ENCODE data around the gene WFIKKN1.

WFIKKN1 gene

DNA sequence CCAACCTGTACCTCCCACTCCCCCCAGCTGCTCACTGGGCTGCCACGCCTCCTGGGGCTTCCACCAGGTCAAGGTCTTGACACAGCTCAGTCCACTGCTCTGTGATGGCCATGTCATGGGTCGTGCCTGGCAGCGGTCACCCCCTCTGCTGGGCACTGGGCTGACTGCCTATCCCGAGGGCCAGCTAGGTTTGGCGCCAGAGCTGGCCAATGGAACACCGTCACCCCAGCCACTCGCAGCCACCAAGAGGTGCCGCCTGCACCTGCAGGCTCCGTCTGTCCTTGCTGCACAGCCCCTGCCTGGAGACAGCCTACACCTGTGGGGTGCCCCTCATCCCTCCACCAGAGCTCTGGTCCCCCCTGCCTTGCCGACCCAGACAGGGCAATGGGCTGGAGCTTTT is 45.4 kb upstream of the WFIKKN1 start:
- no peak for DNase-seq (ENCODE audit: extremely low spot score)
- CTCF ChIA-PET, result interaction anchor here (0.8 to 1.2 kb wide), 2 partner anchors 11 to 56 kb away, joined by 3 to 4 read pairs; no protein-coding TSS in a partner anchor

GRCh38 chr16:586047-586644 is 44.6 kb upstream of the WFIKKN1 start:
- ChIA-PET CTCF (interaction anchor here (2.5 kb wide), 1 partner anchor 11 kb away, joined by 6 read pairs; no protein-coding TSS in a partner anchor), POLR2A (no interaction called here)
- DNase-seq (ENCODE audit: extremely low spot score), result no peak
- TF ChIP-seq, protein P1, sequence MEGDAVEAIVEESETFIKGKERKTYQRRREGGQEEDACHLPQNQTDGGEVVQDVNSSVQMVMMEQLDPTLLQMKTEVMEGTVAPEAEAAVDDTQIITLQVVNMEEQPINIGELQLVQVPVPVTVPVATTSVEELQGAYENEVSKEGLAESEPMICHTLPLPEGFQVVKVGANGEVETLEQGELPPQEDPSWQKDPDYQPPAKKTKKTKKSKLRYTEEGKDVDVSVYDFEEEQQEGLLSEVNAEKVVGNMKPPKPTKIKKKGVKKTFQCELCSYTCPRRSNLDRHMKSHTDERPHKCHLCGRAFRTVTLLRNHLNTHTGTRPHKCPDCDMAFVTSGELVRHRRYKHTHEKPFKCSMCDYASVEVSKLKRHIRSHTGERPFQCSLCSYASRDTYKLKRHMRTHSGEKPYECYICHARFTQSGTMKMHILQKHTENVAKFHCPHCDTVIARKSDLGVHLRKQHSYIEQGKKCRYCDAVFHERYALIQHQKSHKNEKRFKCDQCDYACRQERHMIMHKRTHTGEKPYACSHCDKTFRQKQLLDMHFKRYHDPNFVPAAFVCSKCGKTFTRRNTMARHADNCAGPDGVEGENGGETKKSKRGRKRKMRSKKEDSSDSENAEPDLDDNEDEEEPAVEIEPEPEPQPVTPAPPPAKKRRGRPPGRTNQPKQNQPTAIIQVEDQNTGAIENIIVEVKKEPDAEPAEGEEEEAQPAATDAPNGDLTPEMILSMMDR (IDR thresholded peaks at IDR 0.05; ENCODE audit: control extremely low read depth, extremely low read depth, low read depth, missing control alignments), result no peak

More for the DNA sequence above, 45.4 kb upstream of the WFIKKN1 start:
- TF ChIP-seq, protein P1 (IDR thresholded peaks at IDR 0.05; ENCODE audit: control extremely low read depth, extremely low read depth, low read depth, missing control alignments), result no peak
- POLR2A ChIA-PET, result no interaction called here

DNA sequence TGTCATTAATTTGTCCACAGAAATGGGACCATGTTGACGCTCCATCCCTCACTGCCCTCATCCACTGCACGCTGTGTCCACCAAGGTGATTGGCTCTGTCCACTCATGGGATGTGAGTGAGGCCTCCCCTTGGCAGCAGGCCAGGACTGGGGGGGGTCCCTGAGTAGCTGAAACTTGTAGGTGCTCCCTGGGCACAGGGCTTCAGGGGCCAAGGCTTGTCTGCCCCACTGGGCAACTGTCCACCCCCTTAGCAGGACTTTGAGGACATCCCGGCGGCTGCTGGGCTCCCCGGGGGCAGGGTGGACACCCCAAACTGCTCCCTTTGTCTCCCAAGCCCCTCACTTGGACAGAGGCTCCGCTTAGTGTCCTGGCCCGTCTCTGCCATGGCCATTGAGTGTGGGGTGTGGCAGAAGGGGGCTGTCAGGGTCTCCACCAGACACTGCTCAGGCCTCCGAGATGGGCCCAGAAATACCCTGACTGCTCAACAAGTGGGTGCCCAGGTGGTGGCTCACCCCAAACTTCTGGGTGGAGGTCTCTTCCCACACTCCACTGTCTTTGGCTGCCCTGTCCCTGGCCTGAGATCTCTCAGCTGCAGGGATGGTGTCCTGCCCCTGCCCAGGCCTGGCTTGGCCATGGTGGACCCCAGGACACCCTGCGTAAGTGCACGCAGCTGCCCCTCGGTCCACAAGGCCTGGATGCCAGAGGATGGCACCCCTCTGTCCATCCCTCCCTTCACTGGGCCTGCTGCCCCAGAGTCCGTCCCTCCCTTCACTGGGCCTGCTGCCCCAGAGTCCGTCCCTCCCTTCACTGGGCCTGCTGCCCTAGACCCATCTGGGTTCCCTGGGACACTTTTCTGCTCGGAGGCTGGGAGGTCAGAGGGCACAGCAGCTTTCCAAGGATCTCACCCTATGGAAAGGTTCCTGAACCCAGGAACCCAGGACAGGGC is 43.9 kb upstream of the WFIKKN1 start:
- DNase-seq (ENCODE audit: extremely low spot score), result no peak
- CTCF ChIA-PET, result interaction anchor here (2.5 kb wide), 1 partner anchor 12 kb away, joined by 6 read pairs; no protein-coding TSS in a partner anchor
- POLR2A ChIA-PET, result no interaction called here
- TF ChIP-seq, protein P1 (IDR thresholded peaks at IDR 0.05; ENCODE audit: control extremely low read depth, extremely low read depth, low read depth, missing control alignments), result no peak

GRCh38 chr16:588639-588888 is 42.2 kb upstream of the WFIKKN1 start:
- DNase-seq (ENCODE audit: extremely low spot score), result no peak
- ChIA-PET CTCF (interaction anchor here (1.2 to 2.5 kb wide), 2 partner anchors 14 to 17 kb away, joined by 3 to 6 read pairs; no protein-coding TSS in a partner anchor), POLR2A (no interaction called here)
- TF ChIP-seq, protein P1 (IDR thresholded peaks at IDR 0.05; ENCODE audit: control extremely low read depth, extremely low read depth, low read depth, missing control alignments), result no peak

DNA sequence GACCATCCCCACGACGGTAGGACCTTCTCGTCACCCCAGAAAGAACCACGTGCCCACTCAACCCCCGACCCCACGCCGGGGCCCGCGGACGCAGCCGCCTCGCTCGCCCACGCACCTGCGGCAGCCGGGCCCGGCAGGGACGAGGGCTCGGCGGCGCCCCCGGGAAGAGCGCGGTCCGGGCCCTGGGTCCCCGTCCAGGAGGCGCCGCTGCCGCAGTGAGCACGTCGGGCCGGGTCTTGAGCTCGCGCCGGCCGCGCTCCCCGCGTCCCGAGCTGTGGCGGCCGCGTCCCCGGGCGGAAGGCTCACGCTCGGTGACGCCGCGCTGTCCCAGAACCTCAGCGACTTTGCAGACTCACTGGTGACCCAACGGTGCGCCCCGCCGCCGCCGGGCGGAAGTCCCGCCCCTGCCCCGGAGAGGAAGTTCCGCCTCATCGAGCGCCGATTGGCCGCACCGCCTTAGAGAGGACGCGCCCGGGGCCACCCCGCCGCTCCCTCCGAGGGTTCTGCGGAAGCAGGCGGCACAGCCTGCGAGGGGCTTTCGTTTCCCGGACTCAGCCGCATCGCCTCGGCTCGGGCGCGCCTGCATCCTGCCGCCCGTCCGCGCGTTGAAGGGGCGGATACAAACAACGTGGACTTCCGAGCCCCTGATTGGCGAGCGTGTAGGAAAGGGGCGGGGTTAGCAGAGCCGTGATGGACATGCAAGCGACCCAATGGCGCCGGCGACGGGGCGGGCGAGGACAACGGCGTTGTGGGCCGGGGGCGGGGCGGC is 41.7 kb upstream of the WFIKKN1 start:
- ChIA-PET POLR2A (no interaction called here), CTCF (interaction anchor here (1.2 to 2.5 kb wide), 2 partner anchors 14 to 17 kb away, joined by 3 to 6 read pairs; no protein-coding TSS in a partner anchor)
- TF ChIP-seq, protein P1 (IDR thresholded peaks at IDR 0.05; ENCODE audit: control extremely low read depth, extremely low read depth, low read depth, missing control alignments), result no peak
- DNase-seq (ENCODE audit: extremely low spot score), result peak; percentile 92

DNA sequence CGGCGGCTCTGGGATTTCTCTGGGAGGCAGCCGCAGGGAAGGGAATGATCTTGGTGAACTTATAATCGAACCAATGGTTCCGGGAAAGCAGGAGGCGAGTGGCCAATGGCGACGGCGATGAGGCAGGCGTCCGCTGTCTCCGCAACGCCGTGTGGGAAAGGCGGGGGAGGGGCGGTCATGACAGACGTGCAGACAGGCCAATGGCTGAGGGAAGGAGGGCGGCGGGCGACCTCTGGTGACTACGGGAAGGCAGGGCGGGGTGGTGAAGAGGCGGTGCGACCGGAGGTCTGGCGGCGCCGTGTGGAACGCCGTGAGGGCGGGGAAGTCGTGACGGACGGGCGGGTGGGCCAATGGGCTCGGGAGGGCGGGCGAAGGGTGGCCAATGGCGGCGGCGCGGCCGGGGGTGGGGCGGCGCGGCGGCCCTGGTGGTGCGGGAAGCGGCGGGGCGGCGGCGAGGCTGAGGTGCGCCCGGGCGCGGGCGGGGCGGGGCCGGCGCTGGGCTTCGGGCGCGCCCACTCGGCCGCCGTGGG is 41.1 kb upstream of the WFIKKN1 start, which contains the start of gene RAB40C:
TSS of gene RAB40C (plus strand) at position 409 of the 530 bp plus-strand sequence. CDS start 226 bp downstream, outside the sequence.
- ChIA-PET CTCF (interaction anchor here (0.9 to 1.3 kb wide), 2 partner anchors 16 to 483 kb away, joined by 3 read pairs; no protein-coding TSS in a partner anchor), POLR2A (no interaction called here)
- peak; percentile 99 for DNase-seq (ENCODE audit: extremely low spot score)
- TF ChIP-seq, protein P1 (IDR thresholded peaks at IDR 0.05; ENCODE audit: control extremely low read depth, extremely low read depth, low read depth, missing control alignments), result peak; percentile 17
